ENCODE measurements around the gene RPS13. TPM values are rescaled to one million over a fixed set of nuclear protein-coding genes. Genes with fewer than 3 reads are reported as not detected.
A peak's percentile ranks its signal among the peaks of the same experiment; 100 is the strongest.

The RPS13 gene
- total and polyA plus RNA-seq, 10 of the 15 experiments (the other 5 are each of a cell fraction or from before 2014, with no cell fraction given), result 1,514 to 4,753 (median 1,995) TPM

DNA sequence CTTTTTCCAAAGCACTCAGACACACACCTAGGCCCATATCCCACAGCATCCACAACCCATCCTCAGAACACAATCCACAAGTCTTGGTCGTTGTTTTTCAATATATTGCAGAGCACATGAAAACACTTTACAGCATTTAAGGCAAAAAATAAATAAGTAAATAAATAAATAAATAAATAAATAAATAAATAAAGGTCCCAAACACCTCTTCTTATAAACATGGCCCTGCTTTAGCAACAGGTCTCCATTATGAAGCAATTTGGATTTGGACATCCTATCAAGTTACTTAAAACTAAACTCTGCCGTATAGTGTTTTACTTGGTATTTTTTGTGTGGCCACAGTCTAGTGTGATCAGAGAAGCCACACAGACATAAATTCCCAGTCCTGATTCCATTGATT is 52.5 kb downstream of the RPS13 start (continued):
- no peak for TF ChIP-seq CUX1 (IDR thresholded peaks at IDR 0.05; ENCODE audit: insufficient replicate concordance, low read depth, low read length)

Small RNA genes within 50 kb of the gene (small RNA-seq; reads per million reads assigned to genes)
- gene RNU6-593P (not detected), gene SNORD14A (60.7 reads per million, percentile 99 among the genes with 10 or more reads in this experiment), gene SNORD14B (not detected)

Other genes with a start within 250 kb of the RPS13 start
- 2.2 and 3.6 TPM in 2 replicates for gene PLEKHA7, start 63.3 kb downstream of the RPS13 start, total RNA-seq (2014; rRNA removed)
- 2.2 and 3.1 TPM in 2 replicates for gene PLEKHA7, start 63.3 kb downstream of the RPS13 start, total RNA-seq (2014; rRNA removed; fragmentation: Illumina TruSeq; extraction: Trizol)
- gene PLEKHA7, start 63.3 kb downstream of the RPS13 start, total RNA-seq (2021), result 4.5 and 5.3 TPM in 2 replicates
- 1.4 and 1.9 TPM in 2 replicates for gene PLEKHA7, start 63.3 kb downstream of the RPS13 start, polyA plus RNA-seq (2011; rRNA removed)
- gene PLEKHA7, start 63.3 kb downstream of the RPS13 start, polyA plus RNA-seq (2014; fragmentation: Illumina TruSeq; extraction: Trizol), result 2.8 and 4.1 TPM in 2 replicates
- gene PLEKHA7, start 63.3 kb downstream of the RPS13 start, polyA plus RNA-seq (2014; fragmentation: Nextera tagmentation; extraction: Ambion mirVana), result under 1 TPM; 0.45 to 0.57 TPM
- gene PLEKHA7, start 63.3 kb downstream of the RPS13 start, polyA plus RNA-seq (2014; rRNA removed), result 3.9 and 5.1 TPM in 2 replicates
- gene PLEKHA7, start 63.3 kb downstream of the RPS13 start, polyA plus RNA-seq (2016; fragmentation: Nextera tagmentation; extraction: Ambion mirVana), result 1 to 10 TPM; 1.1 to 1.7 TPM
- gene PIK3C2A, start 130.3 kb upstream of the RPS13 start, total RNA-seq (2014; rRNA removed), result 9.6 and 15.5 TPM in 2 replicates
- 15.2 and 19.0 TPM in 2 replicates for gene PIK3C2A, start 130.3 kb upstream of the RPS13 start, total RNA-seq (2014; rRNA removed; fragmentation: Illumina TruSeq; extraction: Trizol)
- 13.1 and 14.4 TPM in 2 replicates for gene PIK3C2A, start 130.3 kb upstream of the RPS13 start, total RNA-seq (2021)
- gene PIK3C2A, start 130.3 kb upstream of the RPS13 start, polyA plus RNA-seq (2011; rRNA removed), result 20.6 and 33.6 TPM in 2 replicates
- gene PIK3C2A, start 130.3 kb upstream of the RPS13 start, polyA plus RNA-seq (2014; fragmentation: Illumina TruSeq; extraction: Trizol), result 10.9 and 16.0 TPM in 2 replicates
- gene PIK3C2A, start 130.3 kb upstream of the RPS13 start, polyA plus RNA-seq (2014; fragmentation: Nextera tagmentation; extraction: Ambion mirVana), result 1 to 10 TPM; 1.6 to 2.5 TPM
- 4.8 and 6.9 TPM in 2 replicates for gene PIK3C2A, start 130.3 kb upstream of the RPS13 start, polyA plus RNA-seq (2014; rRNA removed)
- gene PIK3C2A, start 130.3 kb upstream of the RPS13 start, polyA plus RNA-seq (2016; fragmentation: Nextera tagmentation; extraction: Ambion mirVana), result 1 to 10 TPM; 7.3 to 8.6 TPM
- 16.0 and 30.6 TPM in 2 replicates for gene NUCB2, start 199.1 kb upstream of the RPS13 start, total RNA-seq (2014; rRNA removed)
- gene NUCB2, start 199.1 kb upstream of the RPS13 start, total RNA-seq (2014; rRNA removed; fragmentation: Illumina TruSeq; extraction: Trizol), result 46.8 and 47.2 TPM in 2 replicates
- gene NUCB2, start 199.1 kb upstream of the RPS13 start, total RNA-seq (2021), result 29.8 and 33.6 TPM in 2 replicates
- 59.5 and 79.1 TPM in 2 replicates for gene NUCB2, start 199.1 kb upstream of the RPS13 start, polyA plus RNA-seq (2011; rRNA removed)
- gene NUCB2, start 199.1 kb upstream of the RPS13 start, polyA plus RNA-seq (2014; fragmentation: Illumina TruSeq; extraction: Trizol), result 44.5 and 59.8 TPM in 2 replicates
- gene NUCB2, start 199.1 kb upstream of the RPS13 start, polyA plus RNA-seq (2014; fragmentation: Nextera tagmentation; extraction: Ambion mirVana), result 10 to 100 TPM; 57.5 to 66.4 TPM
- gene NUCB2, start 199.1 kb upstream of the RPS13 start, polyA plus RNA-seq (2014; rRNA removed), result 27.0 and 27.9 TPM in 2 replicates
- 10 to 100 TPM; 73.6 to 74.1 TPM for gene NUCB2, start 199.1 kb upstream of the RPS13 start, polyA plus RNA-seq (2016; fragmentation: Nextera tagmentation; extraction: Ambion mirVana)